ENCODE measurements around the gene RERE.

RERE gene

GRCh38 chr1:8345621-8346415 lies 471.6 kb downstream of the RERE start:
- Histone ChIP-seq H3K27me3 (ENCODE audit: control insufficient read depth, low read length) (no peaks in the 10 kb centered on the region), H3K36me3 (ENCODE audit: control insufficient read depth, low read length) (no peaks in the 10 kb centered on the region), H3K4me2 (ENCODE audit: low read length) (no peak overlapping the region), H3K9me2 (replicated peaks; ENCODE audit: control insufficient read depth, low read length) (no peaks in the 10 kb centered on the region), H3K9me3 (ENCODE audit: control insufficient read depth, insufficient read depth, low read length) (no peaks in the 10 kb centered on the region), H4K20me1 (ENCODE audit: control insufficient read depth, insufficient read depth, low read depth, low read length) (0 out of 2 replicates have a peak, but pooled peaks cover 5% of the 10 kb centered on the region), H3F3A (ENCODE audit: control insufficient read depth, insufficient read depth) (no peaks in the 10 kb centered on the region), H3K4me1 (ENCODE audit: control insufficient read depth, low read length) (no peaks in the 10 kb centered on the region), H3K79me2 (ENCODE audit: control insufficient read depth, low read length) (no peaks in the 10 kb centered on the region), H3K4me3 (ENCODE audit: low read length) (no peak overlapping the region), H3K27ac (ENCODE audit: low read depth, low read length) (no peak overlapping the region)
- no peak for TF ChIP-seq CTCF (IDR thresholded peaks at IDR 0.05; ENCODE audit: low read depth, low read length, poor library complexity, severe bottlenecking)
- TF ChIP-seq EZH2phosphoT487 (IDR thresholded peaks at IDR 0.05; ENCODE audit: borderline replicate concordance, low read length), result no peak

- H3F3A ChIP-seq (ENCODE audit: control insufficient read depth, insufficient read depth), result no peaks in the 10 kb centered on the region
- H3K9me2 ChIP-seq (replicated peaks; ENCODE audit: control insufficient read depth, low read length), result no peaks in the 10 kb centered on the region
- H3K4me2 ChIP-seq (ENCODE audit: low read length), result no peak overlapping the region
- 0 out of 2 replicates have a peak, but pooled peaks cover 5% of the 10 kb centered on the region for H4K20me1 ChIP-seq (ENCODE audit: control insufficient read depth, insufficient read depth, low read depth, low read length)
- H3K27ac ChIP-seq (ENCODE audit: low read depth, low read length), result no peak overlapping the region
- no peaks in the 10 kb centered on the region for H3K27me3 ChIP-seq (ENCODE audit: control insufficient read depth, low read length)
- no peaks in the 10 kb centered on the region for H3K79me2 ChIP-seq (ENCODE audit: control insufficient read depth, low read length)
- no peak overlapping the region for H3K4me3 ChIP-seq (ENCODE audit: low read length)
- H3K9me3 ChIP-seq (ENCODE audit: control insufficient read depth, insufficient read depth, low read length), result no peaks in the 10 kb centered on the region
- TF ChIP-seq EZH2phosphoT487 (IDR thresholded peaks at IDR 0.05; ENCODE audit: borderline replicate concordance, low read length), result no peak
- TF ChIP-seq CTCF (IDR thresholded peaks at IDR 0.05; ENCODE audit: low read depth, low read length, poor library complexity, severe bottlenecking), result no peak
- H3K4me1 ChIP-seq (ENCODE audit: control insufficient read depth, low read length), result no peaks in the 10 kb centered on the region
- no peaks in the 10 kb centered on the region for H3K36me3 ChIP-seq (ENCODE audit: control insufficient read depth, low read length)
These were observed 472.4 kb downstream of the RERE start for GRCh38 chr1:8344893-8345507.

- Histone ChIP-seq H3K4me2 (ENCODE audit: low read length) (no peak overlapping the region), H3K9me2 (replicated peaks; ENCODE audit: control insufficient read depth, low read length) (no peaks in the 10 kb centered on the region), H3K27me3 (ENCODE audit: control insufficient read depth, low read length) (no peaks in the 10 kb centered on the region), H3F3A (ENCODE audit: control insufficient read depth, insufficient read depth) (no peaks in the 10 kb centered on the region), H3K4me1 (ENCODE audit: control insufficient read depth, low read length) (no peaks in the 10 kb centered on the region), H3K27ac (ENCODE audit: low read depth, low read length) (no peak overlapping the region), H4K20me1 (ENCODE audit: control insufficient read depth, insufficient read depth, low read depth, low read length) (no peaks in the 10 kb centered on the region), H3K9me3 (ENCODE audit: control insufficient read depth, insufficient read depth, low read length) (no peaks in the 10 kb centered on the region), H3K4me3 (ENCODE audit: low read length) (no peak overlapping the region), H3K36me3 (ENCODE audit: control insufficient read depth, low read length) (no peaks in the 10 kb centered on the region), H3K79me2 (ENCODE audit: control insufficient read depth, low read length) (no peaks in the 10 kb centered on the region)
- no peak for TF ChIP-seq CTCF (IDR thresholded peaks at IDR 0.05; ENCODE audit: low read depth, low read length, poor library complexity, severe bottlenecking)
- no peak for TF ChIP-seq EZH2phosphoT487 (IDR thresholded peaks at IDR 0.05; ENCODE audit: borderline replicate concordance, low read length)
These were observed 473.9 kb downstream of the RERE start for GRCh38 chr1:8343464-8344001.
